ENCODE measurements around the gene BBLN. TPM values are rescaled to one million over a fixed set of nuclear protein-coding genes. Genes with fewer than 3 reads are reported as not detected.

Gene BBLN
- total RNA-seq, 2 donors from 2014 or later: 333 to 437 TPM

DNA sequence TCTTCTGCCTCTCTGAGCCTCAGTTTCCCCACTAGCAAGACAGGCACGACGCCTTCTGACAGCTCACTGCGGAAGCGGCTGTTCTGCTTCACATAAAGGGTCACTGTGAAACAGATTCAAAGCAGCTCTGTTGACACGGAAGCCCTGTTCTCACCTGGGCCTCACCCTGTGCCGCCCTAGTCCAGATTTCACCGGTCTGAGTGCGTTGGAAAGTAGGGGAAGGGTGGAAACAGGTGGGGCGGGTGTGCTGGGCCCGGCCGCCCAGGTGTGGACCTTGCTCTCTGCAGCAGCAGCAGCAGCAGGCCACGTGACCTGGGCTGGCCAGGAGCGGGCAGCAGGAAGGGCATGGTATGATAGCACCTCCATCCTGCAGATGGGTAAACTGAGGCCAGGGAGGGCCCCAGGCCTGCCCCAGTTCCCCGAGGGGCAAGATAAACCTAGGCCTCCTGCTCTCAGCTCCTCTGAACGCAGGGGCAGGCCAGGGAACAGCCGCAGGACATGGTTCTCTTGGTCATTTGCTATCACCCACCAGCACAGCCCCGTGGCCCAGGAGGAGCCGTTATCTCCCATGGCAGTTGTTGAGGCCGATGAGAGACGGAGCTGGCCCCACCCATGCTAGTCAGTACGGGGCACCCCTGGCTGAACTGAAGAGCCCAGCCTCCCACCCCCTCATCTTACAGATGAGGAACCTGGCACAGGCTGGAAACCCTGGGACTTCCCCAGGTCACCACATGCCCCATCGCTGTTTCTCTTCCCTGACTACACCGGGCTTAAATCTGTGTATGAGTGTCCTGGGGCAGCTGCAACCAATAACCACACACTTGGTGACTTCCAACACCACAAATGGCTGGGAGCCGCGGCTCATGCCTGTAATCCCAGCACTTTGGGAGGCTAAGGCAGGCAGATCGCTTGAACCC lies 44.6 kb upstream of the BBLN start:
- no peaks in the 10 kb centered on the region for H3K4me1 ChIP-seq (replicated peaks)
- no peak for DNase-seq (ENCODE audit: low spot score)
- H3K27me3 ChIP-seq (replicated peaks; ENCODE audit: insufficient read depth): no peaks in the 10 kb centered on the region
- no peak overlapping the region for H3K27ac ChIP-seq
- TF ChIP-seq POLR2A (IDR thresholded peaks at IDR 0.05): no peak
- no peaks in the 10 kb centered on the region for H3K9me3 ChIP-seq
- no peaks in the 10 kb centered on the region for H3K36me3 ChIP-seq
- 90% methylated on average over 26 of the region's 26 CpGs for WGBS
- no peak overlapping the region for H3K4me3 ChIP-seq
- intact Hi-C loops (cut with DNase I): no loop called here

DNA sequence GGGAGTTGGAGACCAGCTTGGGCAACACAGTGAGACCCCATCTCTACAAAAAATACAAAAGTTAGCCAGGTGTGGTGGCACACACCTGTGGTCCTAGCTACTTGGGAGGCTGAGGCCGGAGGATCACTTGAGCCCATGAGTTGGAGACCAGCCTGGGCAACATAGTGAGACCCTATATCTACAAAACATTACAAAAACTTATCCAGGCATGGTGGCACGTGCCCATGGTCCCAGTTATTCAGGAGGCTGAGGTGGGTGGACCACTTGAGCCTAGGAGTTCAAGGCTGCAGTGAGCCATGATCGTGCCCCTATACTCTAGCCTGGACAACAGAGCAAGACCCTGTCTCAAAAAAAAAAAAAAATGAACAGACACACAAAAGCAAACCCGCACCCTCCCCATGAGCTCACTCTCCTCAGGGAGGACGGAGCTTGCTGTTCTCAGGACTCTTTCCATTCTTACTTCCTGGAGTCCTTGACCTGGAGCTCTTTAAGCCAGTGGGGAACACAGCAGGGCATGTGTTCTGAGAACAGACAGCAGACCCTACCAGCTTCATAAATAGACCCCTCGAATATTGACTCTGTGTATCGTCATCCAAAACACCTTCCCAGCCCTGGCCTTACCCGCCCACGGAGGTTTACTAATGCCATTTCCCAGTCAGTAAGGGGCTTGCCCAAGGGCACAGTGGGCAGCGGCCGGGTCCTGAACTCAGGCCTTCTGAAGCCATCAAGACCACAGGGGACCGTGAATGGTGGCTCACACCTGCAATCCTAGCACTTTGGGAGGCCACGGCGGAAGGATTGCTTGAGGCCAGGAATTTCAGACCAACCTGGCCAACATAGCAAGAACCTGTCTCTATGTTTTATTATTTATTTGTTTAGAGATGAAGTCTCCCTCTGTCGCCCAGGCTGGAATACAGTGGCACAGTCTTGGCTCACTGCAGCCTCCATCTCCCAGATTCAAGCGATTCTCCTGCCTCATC lies 43.7 kb upstream of the BBLN start:
- WGBS: 88% methylated on average over 16 of the region's 16 CpGs
- Histone ChIP-seq H3K36me3 (no peaks in the 10 kb centered on the region), H3K27me3 (replicated peaks; ENCODE audit: insufficient read depth) (no peaks in the 10 kb centered on the region), H3K4me1 (replicated peaks) (no peaks in the 10 kb centered on the region), H3K27ac (no peak overlapping the region), H3K9me3 (no peaks in the 10 kb centered on the region), H3K4me3 (no peak overlapping the region)
- intact Hi-C loops (cut with DNase I): no loop called here
- TF ChIP-seq, protein P1, sequence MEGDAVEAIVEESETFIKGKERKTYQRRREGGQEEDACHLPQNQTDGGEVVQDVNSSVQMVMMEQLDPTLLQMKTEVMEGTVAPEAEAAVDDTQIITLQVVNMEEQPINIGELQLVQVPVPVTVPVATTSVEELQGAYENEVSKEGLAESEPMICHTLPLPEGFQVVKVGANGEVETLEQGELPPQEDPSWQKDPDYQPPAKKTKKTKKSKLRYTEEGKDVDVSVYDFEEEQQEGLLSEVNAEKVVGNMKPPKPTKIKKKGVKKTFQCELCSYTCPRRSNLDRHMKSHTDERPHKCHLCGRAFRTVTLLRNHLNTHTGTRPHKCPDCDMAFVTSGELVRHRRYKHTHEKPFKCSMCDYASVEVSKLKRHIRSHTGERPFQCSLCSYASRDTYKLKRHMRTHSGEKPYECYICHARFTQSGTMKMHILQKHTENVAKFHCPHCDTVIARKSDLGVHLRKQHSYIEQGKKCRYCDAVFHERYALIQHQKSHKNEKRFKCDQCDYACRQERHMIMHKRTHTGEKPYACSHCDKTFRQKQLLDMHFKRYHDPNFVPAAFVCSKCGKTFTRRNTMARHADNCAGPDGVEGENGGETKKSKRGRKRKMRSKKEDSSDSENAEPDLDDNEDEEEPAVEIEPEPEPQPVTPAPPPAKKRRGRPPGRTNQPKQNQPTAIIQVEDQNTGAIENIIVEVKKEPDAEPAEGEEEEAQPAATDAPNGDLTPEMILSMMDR (IDR thresholded peaks at IDR 0.05): no peak
- TF ChIP-seq POLR2A (IDR thresholded peaks at IDR 0.05) (no peak), POLR2AphosphoS5 (IDR thresholded peaks at IDR 0.05) (no peak)
- DNase-seq (ENCODE audit: low spot score): no peak

DNA sequence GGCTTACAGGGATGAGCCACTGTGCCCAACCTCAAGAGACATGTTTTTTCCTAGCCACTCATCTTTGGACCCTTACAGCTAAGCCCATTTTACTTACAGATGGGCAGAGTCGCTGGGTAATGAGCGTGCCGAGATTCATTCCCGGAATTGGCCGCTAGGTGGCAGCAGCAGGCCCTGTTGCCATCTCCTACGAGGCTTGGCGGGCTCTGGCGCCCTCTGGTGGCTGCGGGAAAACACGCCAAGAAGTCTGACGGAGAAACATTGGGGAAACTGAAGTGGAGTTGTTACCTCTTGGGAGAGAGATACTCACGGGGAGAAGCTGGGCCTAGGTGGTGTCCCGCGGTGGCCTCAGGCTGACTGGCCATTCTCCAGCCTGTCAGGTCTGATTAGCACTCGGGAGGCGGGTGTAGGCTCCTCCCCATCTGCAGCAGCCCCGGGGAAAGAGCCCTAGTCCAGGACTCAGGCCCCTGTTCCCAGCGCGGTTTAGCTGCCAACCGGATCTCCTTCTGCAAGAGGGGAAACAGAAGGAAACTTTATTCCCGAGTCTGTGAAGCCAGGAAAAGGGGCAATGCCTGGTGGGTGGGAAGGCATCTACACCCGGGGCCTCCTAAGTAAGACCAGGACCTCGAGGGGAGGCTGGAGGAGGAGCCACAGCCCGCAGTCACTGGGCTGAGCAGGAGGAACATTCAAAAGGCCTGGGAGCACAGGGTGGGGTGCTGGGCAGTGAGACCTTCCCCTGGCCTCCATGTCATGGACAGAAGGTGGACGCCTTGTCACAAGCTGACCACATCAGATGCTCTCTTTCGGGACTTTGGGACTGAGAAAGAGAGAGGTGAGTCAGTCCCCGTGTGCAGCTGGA lies 42.2 kb upstream of the BBLN start:
- peak; percentile 90 for DNase-seq (ENCODE audit: low spot score)
- TF ChIP-seq, protein P1 (IDR thresholded peaks at IDR 0.05): peak; percentile 100
- no peak for TF ChIP-seq POLR2A (IDR thresholded peaks at IDR 0.05)
- peak; percentile 91 for TF ChIP-seq POLR2AphosphoS5 (IDR thresholded peaks at IDR 0.05)
- intact Hi-C loops (cut with DNase I): loop anchor here (2.0 kb wide), 1 partner anchor 83 kb away; no protein-coding TSS in a partner anchor
- no peaks in the 10 kb centered on the region for H3K36me3 ChIP-seq
- H3K27me3 ChIP-seq (replicated peaks; ENCODE audit: insufficient read depth): no peaks in the 10 kb centered on the region
- no peaks in the 10 kb centered on the region for H3K9me3 ChIP-seq
- no peaks in the 10 kb centered on the region for H3K4me1 ChIP-seq (replicated peaks)
- H3K27ac ChIP-seq: no peak overlapping the region
- WGBS: 13% methylated on average over 27 of the region's 27 CpGs
- no peak overlapping the region for H3K4me3 ChIP-seq

DNA sequence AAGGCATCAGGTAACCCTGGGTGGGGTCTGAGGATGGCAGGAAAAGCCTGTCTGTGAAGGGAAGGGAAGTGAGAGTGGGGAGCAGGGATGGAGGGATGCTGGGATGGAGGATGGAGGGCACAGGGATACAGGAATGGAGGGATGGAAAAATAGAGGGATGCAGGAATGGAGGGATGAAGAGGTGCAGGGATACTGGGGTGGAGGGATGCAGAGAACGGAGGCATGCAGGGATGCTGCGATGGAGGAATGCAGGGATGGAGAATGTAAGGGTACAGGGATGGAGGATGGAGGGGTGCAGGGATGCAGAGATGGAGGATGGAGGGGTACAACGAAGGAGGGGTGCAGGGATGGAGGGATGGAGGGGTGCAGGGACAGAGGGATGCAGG lies 41.6 kb upstream of the BBLN start:
- no peaks in the 10 kb centered on the region for H3K27me3 ChIP-seq (replicated peaks; ENCODE audit: insufficient read depth)
- no peak for TF ChIP-seq POLR2A (IDR thresholded peaks at IDR 0.05)
- no peak for TF ChIP-seq POLR2AphosphoS5 (IDR thresholded peaks at IDR 0.05)
- TF ChIP-seq, protein P1 (IDR thresholded peaks at IDR 0.05): no peak
- no peak overlapping the region for H3K27ac ChIP-seq
- no peaks in the 10 kb centered on the region for H3K9me3 ChIP-seq
- H3K4me1 ChIP-seq (replicated peaks): no peaks in the 10 kb centered on the region
- intact Hi-C loops (cut with DNase I): loop anchor here (2.0 kb wide), 1 partner anchor 84 kb away; no protein-coding TSS in a partner anchor
- WGBS: 66% methylated on average over 3 of the region's 3 CpGs
- H3K4me3 ChIP-seq: no peak overlapping the region
- H3K36me3 ChIP-seq: no peaks in the 10 kb centered on the region
- DNase-seq (ENCODE audit: low spot score): no peak

Data from prostate gland (tissue), 2 donors.